Uterus (tissue), 4 donors: ENCODE results near the gene HTT. TPM values are rescaled to one million over a fixed set of nuclear protein-coding genes. Genes with fewer than 3 reads are reported as not detected.

Experiments used
- DNase-seq, 2 donors: peaks; one replicate each; pipeline ENCODE4 v3.0.0-alpha.2; 2019 to 2020
- H3K27ac ChIP-seq, 2 donors: fragments of 200-600 bp; sonication (generic); 1 replicate in 1 of 2; 2 replicates in 1 of 2; pipeline ENCODE4 v1.5.1; 2016 to 2018
- H3K27me3 ChIP-seq, 2 donors: fragments of 200-600 bp; sonication (generic); one replicate each; pipeline ENCODE4 v1.5.1; 2018 to 2019; ENCODE audit warnings: control low read depth in 1 of 2
- H3K36me3 ChIP-seq, 2 donors: fragments of 200-600 bp; sonication (generic); one replicate each; pipeline ENCODE4 v1.5.1; 2019; ENCODE audit warnings: control low read depth in 1 of 2
- H3K4me1 ChIP-seq, 2 donors: fragments of 200-600 bp; sonication (generic); one replicate each; pipeline ENCODE4 v1.5.1; 2018 to 2019; ENCODE audit warnings: control low read depth in 1 of 2
- H3K4me3 ChIP-seq, 2 donors: fragments of 200-600 bp; sonication (generic); 1 replicate in 1 of 2; 2 replicates in 1 of 2; pipeline ENCODE4 v1.5.1; 2018 to 2019; ENCODE audit warnings: mild to moderate bottlenecking in 1 of 2
- H3K9me3 ChIP-seq, 2 donors: fragments of 200-600 bp; sonication (generic); one replicate each; pipeline ENCODE4 v1.5.1; 2019; ENCODE audit warnings: control low read depth in 1 of 2
- POLR2A ChIP-seq, 2 donors: fragments of 450-650 bp; IDR thresholded peaks; one replicate each; pipeline ENCODE4 v1.6.1; 2016; ENCODE audit warnings: antibody characterized with exemption in 2 of 2, mild to moderate bottlenecking in 1 of 2, moderate library complexity in 1 of 2
- intact Hi-C: fragments of 100-400 bp; cut with DNase I; formaldehyde crosslinking; loops from one replicate; pipeline ENCODE4 v1.15.1; 2023; ENCODE audit warnings: low total_unique reads
- total RNA-seq, 4 donors: library from RNA; depleted of rRNA in 3 of 4; stranded (reverse); fragments of >200 nt in 3 of 4; gene quantifications; one replicate each; pipeline versions ENCODE4 v1.1.0 to v1.2.4, GENCODE V29; 2014 to 2023
- TF ChIP-seq, protein P1 (sequence below), 4 experiments: fragments of 200-600 bp in 2 of 4; fragments of 450-650 bp in 2 of 4; sonication (generic) in 2 of 4; IDR thresholded peaks; one replicate each; pipeline ENCODE4 v1.5.1; 2016 to 2019; ENCODE audit warnings: antibody characterized with exemption in 4 of 4, mild to moderate bottlenecking in 2 of 4, moderate library complexity in 1 of 4
- donor health status: DM: yes; HTN: yes; CAD: no.

The HTT gene
- total RNA-seq, 4 donors from 2014 or later = 10.9 to 81.4 (median 49.8) TPM

DNA sequence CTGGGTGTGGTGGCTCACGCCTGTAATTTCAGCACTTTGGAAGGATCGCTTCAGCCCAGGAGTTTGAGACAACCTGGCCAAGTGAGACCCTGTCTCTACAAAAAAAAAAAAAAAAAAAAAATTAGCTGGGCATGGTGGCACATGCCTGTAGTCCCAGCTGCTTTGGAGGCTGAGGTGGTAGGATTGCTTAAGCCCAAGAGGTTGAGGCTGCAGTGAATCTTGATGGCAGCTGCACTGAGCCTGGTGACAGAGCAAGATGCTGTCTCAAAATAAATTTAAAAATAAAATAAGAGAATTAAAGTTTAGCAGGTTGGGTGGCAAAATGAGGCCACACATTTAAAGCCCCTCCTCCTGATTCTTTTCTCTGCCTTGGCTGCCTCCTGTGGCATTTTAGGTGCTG, 47.1 kb downstream of the HTT start:
- no peaks in the 10 kb centered on the region for H3K27me3 ChIP-seq
- DNase-seq = no peak
- intact Hi-C loops = no loop called here
- H3K9me3 ChIP-seq = no peaks in the 10 kb centered on the region
- no peak overlapping the region for H3K4me3 ChIP-seq
- no peaks in the 10 kb centered on the region for H3K36me3 ChIP-seq
- TF ChIP-seq POLR2A (IDR thresholded peaks at IDR 0.05) = no peak
- TF ChIP-seq, protein P1, sequence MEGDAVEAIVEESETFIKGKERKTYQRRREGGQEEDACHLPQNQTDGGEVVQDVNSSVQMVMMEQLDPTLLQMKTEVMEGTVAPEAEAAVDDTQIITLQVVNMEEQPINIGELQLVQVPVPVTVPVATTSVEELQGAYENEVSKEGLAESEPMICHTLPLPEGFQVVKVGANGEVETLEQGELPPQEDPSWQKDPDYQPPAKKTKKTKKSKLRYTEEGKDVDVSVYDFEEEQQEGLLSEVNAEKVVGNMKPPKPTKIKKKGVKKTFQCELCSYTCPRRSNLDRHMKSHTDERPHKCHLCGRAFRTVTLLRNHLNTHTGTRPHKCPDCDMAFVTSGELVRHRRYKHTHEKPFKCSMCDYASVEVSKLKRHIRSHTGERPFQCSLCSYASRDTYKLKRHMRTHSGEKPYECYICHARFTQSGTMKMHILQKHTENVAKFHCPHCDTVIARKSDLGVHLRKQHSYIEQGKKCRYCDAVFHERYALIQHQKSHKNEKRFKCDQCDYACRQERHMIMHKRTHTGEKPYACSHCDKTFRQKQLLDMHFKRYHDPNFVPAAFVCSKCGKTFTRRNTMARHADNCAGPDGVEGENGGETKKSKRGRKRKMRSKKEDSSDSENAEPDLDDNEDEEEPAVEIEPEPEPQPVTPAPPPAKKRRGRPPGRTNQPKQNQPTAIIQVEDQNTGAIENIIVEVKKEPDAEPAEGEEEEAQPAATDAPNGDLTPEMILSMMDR (IDR thresholded peaks at IDR 0.05) = no peak
- H3K27ac ChIP-seq = peak overlapping the region in 1 of 2 donors; percentile 57
- H3K4me1 ChIP-seq = no peaks in the 10 kb centered on the region

DNA sequence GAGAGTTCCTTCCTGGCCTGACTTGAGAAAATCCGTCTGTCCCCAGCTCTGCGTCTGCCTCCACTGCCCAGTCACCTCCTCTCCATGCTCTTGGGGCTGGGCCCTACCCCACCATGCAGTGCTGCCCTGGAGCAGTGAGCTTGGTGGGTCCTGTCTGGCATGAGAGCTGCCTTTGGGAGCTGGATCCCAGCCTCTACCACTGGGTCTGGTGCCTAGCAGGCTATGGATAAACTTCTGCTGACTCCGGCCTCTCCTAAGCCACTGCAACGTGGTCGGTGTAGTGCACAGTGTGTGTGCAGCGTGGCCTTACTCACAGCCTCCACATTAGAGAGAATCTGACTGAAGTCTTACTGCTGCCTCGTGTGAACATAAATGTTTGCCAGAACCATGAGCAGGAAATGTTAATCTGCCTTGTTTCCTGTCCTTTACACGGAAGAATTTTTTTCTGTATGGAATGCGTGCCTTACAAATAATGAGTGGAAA, 47.6 kb downstream of the HTT start:
- H3K4me1 ChIP-seq = no peaks in the 10 kb centered on the region

DNA sequence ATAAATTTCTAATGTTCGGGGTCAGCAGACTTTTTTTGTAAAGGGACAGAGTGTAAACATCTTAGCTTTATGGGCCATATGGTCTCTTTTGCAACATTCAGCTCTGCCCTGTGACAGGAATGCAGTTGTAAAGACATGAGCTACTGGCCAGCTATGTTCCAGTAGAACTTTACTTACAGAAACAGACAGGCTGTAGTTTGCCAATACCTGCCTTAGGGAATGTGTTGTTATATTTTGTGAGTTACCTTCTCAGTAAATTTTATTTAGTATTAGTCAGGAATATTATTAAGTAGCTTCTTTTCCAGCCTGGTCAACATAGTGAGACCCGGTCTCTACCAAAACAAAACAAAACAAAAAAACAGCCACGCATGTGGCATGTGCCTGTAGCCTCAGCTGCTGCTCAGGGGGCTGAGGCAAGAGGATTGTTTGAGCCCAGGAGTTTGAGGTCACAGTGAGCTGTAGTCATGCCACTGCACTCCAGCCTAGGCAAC, 48.7 kb downstream of the HTT start:
- Histone ChIP-seq H3K36me3 (no peaks in the 10 kb centered on the region), H3K4me3 (no peak overlapping the region), H3K27ac (peak overlapping the region in 1 of 2 donors; percentile 57), H3K27me3 (no peaks in the 10 kb centered on the region), H3K9me3 (no peaks in the 10 kb centered on the region), H3K4me1 (no peaks in the 10 kb centered on the region)
- TF ChIP-seq, protein P1 (IDR thresholded peaks at IDR 0.05) = no peak
- no peak for TF ChIP-seq POLR2A (IDR thresholded peaks at IDR 0.05)
- intact Hi-C loops = no loop called here
- no peak for DNase-seq

More for the DNA sequence above, 47.6 kb downstream of the HTT start:
- intact Hi-C loops = no loop called here
- Histone ChIP-seq H3K9me3 (no peaks in the 10 kb centered on the region), H3K4me3 (no peak overlapping the region), H3K36me3 (no peaks in the 10 kb centered on the region), H3K27me3 (no peaks in the 10 kb centered on the region), H3K27ac (peak overlapping the region; percentile 35 to 57)
- DNase-seq = no peak
- TF ChIP-seq, protein P1 (IDR thresholded peaks at IDR 0.05) = no peak
- TF ChIP-seq POLR2A (IDR thresholded peaks at IDR 0.05) = no peak

DNA sequence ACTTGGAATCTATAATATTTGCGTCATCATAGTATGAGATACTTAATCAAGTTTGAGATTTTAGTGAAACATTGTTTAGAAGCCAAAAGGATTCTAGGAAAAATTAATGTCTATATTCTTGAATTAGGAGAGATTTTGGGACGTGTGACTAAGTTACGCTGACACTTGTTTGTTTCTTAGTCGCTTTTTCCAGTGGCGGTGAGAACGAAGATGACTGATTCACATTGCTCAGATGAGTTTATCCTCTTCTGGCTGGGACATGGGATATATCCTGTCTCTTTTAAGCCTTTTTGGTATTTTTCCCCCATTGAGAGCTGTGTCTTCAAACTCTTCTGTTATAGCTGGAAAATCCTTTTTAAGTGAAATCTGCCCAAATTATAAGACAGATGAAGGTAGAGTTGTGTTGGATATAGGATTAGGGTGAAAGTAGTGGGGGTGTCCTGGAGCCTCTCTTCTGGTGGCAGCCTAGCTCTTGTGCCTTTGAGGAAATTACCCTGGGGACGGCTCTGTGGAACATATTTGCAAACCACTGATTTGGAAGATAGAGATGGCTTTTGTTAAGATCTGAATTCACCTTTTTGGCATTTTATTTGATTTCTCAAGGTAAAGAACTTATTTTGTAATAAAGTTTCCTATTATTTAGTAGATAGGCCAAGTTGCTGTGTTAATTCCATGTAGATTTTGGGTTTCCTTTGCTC, 49.7 kb downstream of the HTT start:
- no peaks in the 10 kb centered on the region for H3K4me1 ChIP-seq
- intact Hi-C loops = no loop called here

DNA sequence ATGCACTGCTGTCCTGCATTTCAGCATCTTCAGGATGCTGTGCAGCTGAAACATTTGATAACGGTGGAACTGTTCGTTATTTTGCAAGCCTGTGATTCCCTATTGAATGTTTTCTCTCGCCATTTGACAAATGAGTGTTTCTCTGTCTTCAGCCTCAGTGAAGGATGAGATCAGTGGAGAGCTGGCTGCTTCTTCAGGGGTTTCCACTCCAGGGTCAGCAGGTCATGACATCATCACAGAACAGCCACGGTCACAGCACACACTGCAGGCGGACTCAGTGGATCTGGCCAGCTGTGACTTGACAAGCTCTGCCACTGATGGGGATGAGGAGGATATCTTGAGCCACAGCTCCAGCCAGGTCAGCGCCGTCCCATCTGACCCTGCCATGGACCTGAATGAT, 52.6 kb downstream of the HTT start:
- Histone ChIP-seq H3K4me1 (no peaks in the 10 kb centered on the region), H3K27ac (no peak overlapping the region), H3K4me3 (no peak overlapping the region), H3K27me3 (no peaks in the 10 kb centered on the region), H3K9me3 (no peaks in the 10 kb centered on the region), H3K36me3 (no peaks in the 10 kb centered on the region)
- DNase-seq = no peak
- TF ChIP-seq POLR2A (IDR thresholded peaks at IDR 0.05) = no peak
- TF ChIP-seq, protein P1 (IDR thresholded peaks at IDR 0.05) = no peak
- intact Hi-C loops = no loop called here

More for the DNA sequence above, 49.7 kb downstream of the HTT start:
- TF ChIP-seq POLR2A (IDR thresholded peaks at IDR 0.05) = no peak
- TF ChIP-seq, protein P1 (IDR thresholded peaks at IDR 0.05) = no peak
- no peak overlapping the region for H3K4me3 ChIP-seq
- no peaks in the 10 kb centered on the region for H3K36me3 ChIP-seq
- H3K9me3 ChIP-seq = no peaks in the 10 kb centered on the region
- no peaks in the 10 kb centered on the region for H3K27me3 ChIP-seq
- DNase-seq = no peak
- H3K27ac ChIP-seq = peak overlapping the region in 1 of 2 donors; percentile 57
